Effector memory CD8-positive, alpha-beta T cell (primary cell): Measurements from ENCODE around the gene TBX15.

Source experiments
- ATAC-seq: fragments of 150-1000 bp; cut with Tn5 transposase; replicated peaks from 2 replicates; pipeline ENCODE4 v1.10.0; 2021; ENCODE audit warnings: mild to moderate bottlenecking, moderate library complexity
- DNase-seq, 3 experiments: peaks; one replicate each; pipeline ENCODE4 v3.0.0; 2021
- H3K27ac Mint-ChIP-seq, 2 donors: one replicate each; pipeline ENCODE4 v1.8.0; 2022; ENCODE audit warnings: mild to moderate bottlenecking in 2 of 2, mixed read lengths in 2 of 2, moderate library complexity in 2 of 2
- H3K27me3 Mint-ChIP-seq, 2 donors: one replicate each; pipeline ENCODE4 v1.8.0; 2022; ENCODE audit warnings: mixed read lengths in 2 of 2
- H3K36me3 Mint-ChIP-seq: one replicate; pipeline ENCODE4 v1.8.0; 2022; ENCODE audit warnings: mild to moderate bottlenecking, moderate library complexity, mixed read lengths; ENCODE audit not compliant: insufficient read depth
- H3K4me1 Mint-ChIP-seq, 2 donors: one replicate each; pipeline ENCODE4 v1.8.0; 2022; ENCODE audit warnings: low read depth in 2 of 2, mixed read lengths in 2 of 2
- H3K4me3 Mint-ChIP-seq, 2 donors: one replicate each; pipeline ENCODE4 v1.8.0; 2022; ENCODE audit warnings: mild to moderate bottlenecking in 2 of 2, mixed read lengths in 2 of 2, moderate library complexity in 2 of 2
- H3K9me3 Mint-ChIP-seq, 2 donors: one replicate each; pipeline ENCODE4 v1.8.0; 2022; ENCODE audit warnings: mixed read lengths in 2 of 2

TBX15 gene

GRCh38 chr1:119007339-119007669 lies 19.2 kb upstream of the TBX15 start:
- no peak for ATAC-seq
- DNase-seq = no peak
- Mint-ChIP-seq H3K4me1 (peaks cover 8 to 13% of the 10 kb centered on the region in 2 donors), H3K36me3 (no peaks in the 10 kb centered on the region), H3K27ac (no peak overlapping the region), H3K27me3 (peaks cover 81 to 84% of the 10 kb centered on the region in 2 donors), H3K4me3 (no peak overlapping the region), H3K9me3 (peaks cover 4 to 14% of the 10 kb centered on the region in 2 donors)

GRCh38 chr1:119006406-119007279 lies 18.5 kb upstream of the TBX15 start:
- H3K27me3 Mint-ChIP-seq = peaks cover 82 to 84% of the 10 kb centered on the region in 2 donors
- H3K4me1 Mint-ChIP-seq = peaks cover 13 to 18% of the 10 kb centered on the region in 2 donors
- peaks cover 5 to 15% of the 10 kb centered on the region in 2 donors for H3K9me3 Mint-ChIP-seq
- DNase-seq = no peak
- no peak overlapping the region for H3K27ac Mint-ChIP-seq
- H3K36me3 Mint-ChIP-seq = no peaks in the 10 kb centered on the region
- no peak overlapping the region for H3K4me3 Mint-ChIP-seq
- no peak for ATAC-seq

GRCh38 chr1:119005724-119006405 lies 17.7 kb upstream of the TBX15 start:
- no peaks in the 10 kb centered on the region for H3K36me3 Mint-ChIP-seq
- peaks cover 13 to 18% of the 10 kb centered on the region in 2 donors for H3K4me1 Mint-ChIP-seq
- ATAC-seq (no peak), DNase-seq (no peak)
- peaks cover 5 to 15% of the 10 kb centered on the region in 2 donors for H3K9me3 Mint-ChIP-seq
- peaks cover 85 to 90% of the 10 kb centered on the region in 2 donors for H3K27me3 Mint-ChIP-seq
- no peak overlapping the region for H3K4me3 Mint-ChIP-seq
- no peak overlapping the region for H3K27ac Mint-ChIP-seq

- Mint-ChIP-seq H3K27ac (no peak overlapping the region), H3K9me3 (peaks cover 5 to 15% of the 10 kb centered on the region in 2 donors), H3K27me3 (peaks cover 85 to 100% of the 10 kb centered on the region in 2 donors), H3K36me3 (peaks cover 2% of the 10 kb centered on the region), H3K4me1 (peaks cover 13 to 18% of the 10 kb centered on the region in 2 donors), H3K4me3 (no peak overlapping the region)
- ATAC-seq = no peak
- DNase-seq = no peak
Measured at GRCh38 chr1:119004781-119005180, 16.6 kb upstream of the TBX15 start.

- no peak overlapping the region for H3K4me3 Mint-ChIP-seq
- H3K9me3 Mint-ChIP-seq = peaks cover 5 to 11% of the 10 kb centered on the region in 2 donors
- H3K4me1 Mint-ChIP-seq = peaks cover 14 to 17% of the 10 kb centered on the region in 2 donors
- peaks cover 86 to 100% of the 10 kb centered on the region in 2 donors for H3K27me3 Mint-ChIP-seq
- ATAC-seq (no peak), DNase-seq (no peak)
- H3K36me3 Mint-ChIP-seq = peaks cover 2% of the 10 kb centered on the region
- no peak overlapping the region for H3K27ac Mint-ChIP-seq
Measured at GRCh38 chr1:119004129-119004527, 16.0 kb upstream of the TBX15 start.

- Mint-ChIP-seq H3K4me1 (peaks cover 12% of the 10 kb centered on the region in 2 donors), H3K27me3 (peaks cover 86 to 100% of the 10 kb centered on the region in 2 donors), H3K9me3 (peaks cover 5 to 8% of the 10 kb centered on the region in 2 donors), H3K36me3 (peaks cover 2% of the 10 kb centered on the region), H3K4me3 (no peak overlapping the region), H3K27ac (no peak overlapping the region)
- DNase-seq = no peak
- no peak for ATAC-seq
Measured at GRCh38 chr1:119003413-119004128, 15.4 kb upstream of the TBX15 start.

- Mint-ChIP-seq H3K27ac (no peak overlapping the region), H3K36me3 (peaks cover 2% of the 10 kb centered on the region), H3K27me3 (peaks cover 90 to 100% of the 10 kb centered on the region in 2 donors), H3K9me3 (peaks cover 8 to 9% of the 10 kb centered on the region in 2 donors), H3K4me3 (no peak overlapping the region), H3K4me1 (peaks cover 7 to 10% of the 10 kb centered on the region in 2 donors)
- no peak for ATAC-seq
- no peak for DNase-seq
Measured at GRCh38 chr1:119002028-119002686, 14.0 kb upstream of the TBX15 start.

GRCh38 chr1:119001181-119002027 lies 13.3 kb upstream of the TBX15 start:
- Mint-ChIP-seq H3K27me3 (peaks cover 88 to 100% of the 10 kb centered on the region in 2 donors), H3K9me3 (peaks cover 8 to 9% of the 10 kb centered on the region in 2 donors), H3K4me3 (no peak overlapping the region)

GRCh38 chr1:119000371-119001180 lies 12.4 kb upstream of the TBX15 start:
- no peak for DNase-seq
- peaks cover 7 to 8% of the 10 kb centered on the region in 2 donors for H3K4me1 Mint-ChIP-seq
- no peak overlapping the region for H3K4me3 Mint-ChIP-seq

More at GRCh38 chr1:119001181-119002027, 13.3 kb upstream of the TBX15 start:
- no peak for DNase-seq
- ATAC-seq = no peak
- Mint-ChIP-seq H3K27ac (no peak overlapping the region), H3K36me3 (peaks cover 2% of the 10 kb centered on the region), H3K4me1 (peaks cover 7 to 8% of the 10 kb centered on the region in 2 donors)

GRCh38 chr1:118999348-119000071 lies 11.4 kb upstream of the TBX15 start:
- H3K27ac Mint-ChIP-seq = no peak overlapping the region
- H3K36me3 Mint-ChIP-seq = peaks cover 2% of the 10 kb centered on the region
- peaks cover 85 to 100% of the 10 kb centered on the region in 2 donors for H3K27me3 Mint-ChIP-seq
- DNase-seq (no peak), ATAC-seq (no peak)
- H3K4me3 Mint-ChIP-seq = no peak overlapping the region
- H3K9me3 Mint-ChIP-seq = peaks cover 5 to 8% of the 10 kb centered on the region in 2 donors
- peaks cover 7 to 8% of the 10 kb centered on the region in 2 donors for H3K4me1 Mint-ChIP-seq

More at GRCh38 chr1:119000371-119001180, 12.4 kb upstream of the TBX15 start:
- H3K9me3 Mint-ChIP-seq = peaks cover 6 to 8% of the 10 kb centered on the region in 2 donors
- H3K36me3 Mint-ChIP-seq = peaks cover 2% of the 10 kb centered on the region
- H3K27ac Mint-ChIP-seq = no peak overlapping the region
- ATAC-seq = no peak
- H3K27me3 Mint-ChIP-seq = peaks cover 85 to 100% of the 10 kb centered on the region in 2 donors

GRCh38 chr1:118998171-118998570 lies 10.0 kb upstream of the TBX15 start:
- DNase-seq (no peak), ATAC-seq (no peak)
- Mint-ChIP-seq H3K36me3 (peaks cover 2% of the 10 kb centered on the region), H3K9me3 (peaks cover 5 to 8% of the 10 kb centered on the region in 2 donors), H3K27ac (peak overlapping the region in 1 of 2 donors; percentile 66), H3K4me1 (peaks cover 7 to 8% of the 10 kb centered on the region in 2 donors), H3K4me3 (no peak overlapping the region), H3K27me3 (peaks cover 85 to 100% of the 10 kb centered on the region in 2 donors)
